ENCODE measurements around the gene PNO1. TPM values are rescaled to one million over a fixed set of nuclear protein-coding genes. Genes with fewer than 3 reads are reported as not detected.
"Not testable (repeated sequence)": the region's sequence is repeated elsewhere in the genome, so short reads cannot be mapped to it uniquely, and the experiment has no call there.

Gene PNO1
- total RNA-seq (2014; rRNA removed), result 31.7 and 35.3 TPM in 2 replicates
- 12.7 TPM for polyA plus RNA-seq (2012)

DNA sequence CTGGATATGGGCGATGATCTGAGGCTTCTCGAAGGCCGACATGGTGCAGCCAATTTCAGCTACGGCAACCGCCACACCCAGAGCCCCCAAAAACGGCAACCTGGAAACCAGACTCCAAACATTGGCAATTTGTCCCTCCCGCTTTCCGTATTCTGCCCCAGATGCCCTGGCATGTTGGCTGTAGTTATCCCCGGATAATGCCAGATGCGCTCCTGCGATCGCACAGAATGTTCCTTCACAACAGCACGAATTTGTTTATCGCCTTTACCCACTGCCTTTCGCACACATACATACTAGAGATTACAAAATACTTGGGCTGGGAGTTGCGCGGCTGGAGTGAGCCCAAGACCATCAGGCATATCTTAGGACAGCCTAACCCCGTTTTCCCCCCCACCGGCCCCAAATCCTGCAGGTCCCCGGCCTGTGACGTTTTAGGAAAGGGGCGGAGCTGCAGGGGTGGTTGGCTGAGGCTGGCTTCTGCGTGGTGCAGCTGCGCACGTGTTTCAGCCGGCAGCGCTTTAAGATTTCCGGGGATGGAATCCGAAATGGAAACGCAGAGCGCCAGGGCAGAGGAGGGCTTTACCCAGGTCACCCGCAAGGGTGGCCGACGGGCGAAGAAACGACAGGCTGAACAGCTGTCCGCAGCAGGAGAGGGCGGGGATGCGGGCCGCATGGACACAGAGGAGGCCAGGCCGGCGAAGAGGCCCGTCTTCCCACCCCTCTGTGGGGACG is at the start of gene PNO1:
TSS of gene PNO1 (plus strand) at position 487 of the 732 bp plus-strand sequence. CDS start at position 534, 47 bp downstream.
- peak; percentile 95 for DNase-seq (ENCODE audit: low read depth)

- DNase-seq (ENCODE audit: low read depth), result no peak
Observed at GRCh38 chr2:68108120-68108519, 49.6 kb upstream of the PNO1 start.

- DNase-seq (ENCODE audit: low read depth), result no peak
Observed at GRCh38 chr2:68110102-68110501, 47.6 kb upstream of the PNO1 start.

- no peak for DNase-seq (ENCODE audit: low read depth)
Observed at GRCh38 chr2:68115965-68116364, 41.7 kb upstream of the PNO1 start.

GRCh38 chr2:68117922-68118321 is 39.8 kb upstream of the PNO1 start:
- not testable (repeated sequence) for DNase-seq (ENCODE audit: low read depth)

DNA sequence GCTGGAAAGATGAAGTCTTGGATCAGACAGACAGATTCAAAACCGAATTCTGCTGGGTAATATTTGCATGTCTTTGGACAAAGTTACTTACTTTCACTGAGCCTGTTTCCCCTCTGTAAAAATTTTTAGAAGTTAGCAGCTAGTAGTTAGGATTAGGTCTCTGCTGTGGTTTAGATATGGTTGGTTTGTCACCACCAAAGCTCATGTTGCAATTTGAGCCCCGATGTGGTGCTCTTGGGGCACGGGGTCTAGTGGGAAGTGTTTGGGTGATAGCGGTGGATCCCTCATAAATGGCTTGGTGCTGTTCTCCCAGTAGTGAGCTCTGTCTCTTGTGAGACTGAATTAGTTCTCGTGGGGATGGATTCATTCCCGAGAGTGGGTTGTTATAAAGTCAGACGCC is 38.9 kb upstream of the PNO1 start:
- no peak for DNase-seq (ENCODE audit: low read depth)

GRCh38 chr2:68119504-68119903 is 38.2 kb upstream of the PNO1 start:
- no peak for DNase-seq (ENCODE audit: low read depth)

DNA sequence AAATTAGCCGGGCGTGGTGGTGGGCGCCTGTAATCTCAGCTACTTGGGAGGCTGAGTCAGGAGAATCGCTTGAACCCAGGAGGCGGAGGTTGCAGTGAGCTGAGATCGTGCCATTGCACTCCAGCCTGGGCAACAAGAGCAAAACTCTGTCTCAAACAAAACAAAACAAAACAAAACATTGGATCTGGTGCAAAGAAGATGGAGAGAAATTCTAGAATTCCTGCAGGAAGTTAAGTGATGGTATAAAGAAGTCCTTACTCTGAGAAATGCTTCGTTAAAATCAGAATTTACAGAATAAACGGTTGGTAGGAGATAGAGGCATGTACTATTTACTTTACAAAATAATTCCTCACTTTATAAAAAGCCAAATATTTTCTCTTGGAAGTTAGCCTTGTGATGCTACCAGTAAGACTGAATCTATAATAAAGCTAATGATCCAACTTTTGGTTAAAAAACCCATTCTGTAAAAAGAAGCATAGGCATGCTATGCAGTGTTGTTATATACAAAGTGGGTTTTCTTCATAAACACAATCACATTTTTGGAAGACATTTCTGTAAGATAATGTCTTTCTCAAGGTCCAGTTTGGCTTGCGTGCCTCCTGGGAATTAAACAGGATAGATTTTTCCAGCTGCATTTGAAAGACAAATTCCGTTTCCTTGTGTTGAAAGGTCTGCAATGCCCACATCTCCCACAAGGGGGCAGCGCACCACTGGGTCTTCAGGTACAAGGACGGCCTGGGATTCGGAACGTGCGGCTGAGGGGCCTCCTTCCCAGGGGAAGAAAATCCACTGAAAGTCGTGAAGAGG is 35.6 kb upstream of the PNO1 start:
- DNase-seq (ENCODE audit: low read depth), result peak; percentile 80

- DNase-seq (ENCODE audit: low read depth), result no peak
Observed at GRCh38 chr2:68122680-68122964, 35.1 kb upstream of the PNO1 start.

DNA sequence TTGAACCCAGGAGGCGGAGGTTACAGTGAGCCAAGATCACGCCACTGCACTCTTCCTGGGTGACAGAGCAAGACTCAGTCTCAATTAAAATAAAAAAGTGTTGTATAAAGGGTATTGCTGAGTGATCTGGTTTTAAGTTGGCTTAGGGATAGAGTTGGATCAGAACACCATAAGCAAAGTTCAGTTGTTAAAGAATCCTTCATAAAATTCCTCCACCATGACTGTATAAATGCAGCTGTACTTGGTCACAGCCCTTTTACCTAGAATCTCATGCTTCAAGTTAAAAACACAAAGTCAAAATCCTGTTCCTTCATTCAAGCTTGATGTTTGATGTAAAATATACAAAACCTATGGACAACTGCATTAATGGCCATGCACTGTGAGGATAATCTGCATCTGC is 33.4 kb upstream of the PNO1 start:
- no peak for DNase-seq (ENCODE audit: low read depth)

DNA sequence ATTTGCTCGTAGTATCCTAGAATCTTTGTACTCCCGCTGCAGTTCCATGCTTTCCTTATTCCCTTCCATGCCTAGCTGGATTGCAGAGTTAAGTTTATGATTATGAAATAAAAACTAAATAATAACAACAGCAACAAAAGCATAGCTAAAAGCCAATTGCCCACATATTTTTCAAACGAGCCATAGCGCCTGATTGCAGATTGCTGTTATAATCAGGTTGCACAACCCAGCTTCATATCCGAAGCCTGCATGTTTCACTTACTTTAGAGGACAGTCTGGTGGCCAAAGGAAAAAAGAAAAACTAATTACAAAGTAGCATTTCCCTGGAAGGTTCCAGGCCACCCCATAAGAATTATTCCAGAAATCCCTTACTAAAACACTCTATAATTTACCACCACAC is 31.9 kb upstream of the PNO1 start:
- no peak for DNase-seq (ENCODE audit: low read depth)

- no peak for DNase-seq (ENCODE audit: low read depth)
Observed at GRCh38 chr2:68126561-68126960, 31.1 kb upstream of the PNO1 start.

DNA sequence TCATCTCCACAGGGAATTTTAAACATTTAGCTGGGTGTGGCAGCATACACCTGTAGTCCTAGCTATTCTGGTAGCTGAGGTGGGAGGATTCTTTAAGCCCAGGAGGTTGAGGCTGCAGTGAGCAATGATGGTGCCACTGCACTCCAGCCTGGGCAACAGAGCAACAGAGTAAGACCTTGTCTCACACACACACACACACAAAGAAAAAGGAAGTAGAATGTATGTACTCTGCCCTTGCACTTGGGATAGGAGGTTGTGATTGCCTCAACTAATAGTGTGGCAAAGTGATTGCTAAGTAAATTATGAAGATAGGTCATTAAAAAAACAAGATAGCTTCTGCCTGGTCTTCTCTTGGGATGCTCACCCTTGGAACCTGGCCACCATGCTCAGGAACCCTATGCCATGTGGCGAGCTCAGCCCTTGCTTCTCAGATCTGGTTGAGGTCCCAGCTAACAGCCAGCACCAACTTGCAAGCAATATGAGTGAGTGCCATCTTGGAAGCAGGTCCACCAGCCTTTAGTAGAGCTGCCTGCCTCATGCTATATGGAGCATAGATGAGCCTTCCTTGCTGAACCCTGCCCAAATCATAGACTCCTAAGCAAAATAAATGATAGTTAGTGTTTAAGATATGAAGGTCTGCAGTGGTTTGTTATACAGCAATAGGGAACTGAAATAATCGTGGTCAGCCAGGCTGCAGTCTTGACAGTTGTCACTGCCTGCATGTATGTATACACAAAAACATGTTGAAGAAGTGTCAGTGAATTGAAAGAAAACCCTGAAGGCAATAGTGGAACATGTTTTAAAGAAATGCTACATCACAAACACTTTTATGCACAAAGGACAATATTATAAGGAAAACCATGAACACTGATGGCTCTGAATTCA is 30.1 kb upstream of the PNO1 start:
- DNase-seq (ENCODE audit: low read depth), result no peak

GRCh38 chr2:68134120-68134519 is 23.6 kb upstream of the PNO1 start:
- no peak for DNase-seq (ENCODE audit: low read depth)

DNA sequence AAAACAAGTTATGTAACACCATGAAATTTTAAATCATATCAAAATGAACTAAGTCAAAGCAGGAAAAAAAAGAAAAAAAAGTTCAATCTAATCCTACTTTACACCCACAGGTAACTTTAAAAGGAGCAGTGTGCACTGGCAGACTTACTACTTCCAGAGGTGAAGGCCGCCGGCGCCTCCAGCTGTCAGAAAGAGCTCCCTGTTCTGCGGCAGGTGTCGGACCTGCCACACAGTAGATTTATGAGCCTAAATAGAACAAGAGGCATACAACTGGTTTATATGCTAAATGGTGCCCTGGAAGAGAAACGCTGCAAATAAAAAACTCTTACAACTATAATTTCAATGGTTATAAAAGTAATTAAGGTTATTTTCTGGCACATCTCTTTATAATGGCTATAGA is 23.1 kb upstream of the PNO1 start:
- no peak for DNase-seq (ENCODE audit: low read depth)

DNA sequence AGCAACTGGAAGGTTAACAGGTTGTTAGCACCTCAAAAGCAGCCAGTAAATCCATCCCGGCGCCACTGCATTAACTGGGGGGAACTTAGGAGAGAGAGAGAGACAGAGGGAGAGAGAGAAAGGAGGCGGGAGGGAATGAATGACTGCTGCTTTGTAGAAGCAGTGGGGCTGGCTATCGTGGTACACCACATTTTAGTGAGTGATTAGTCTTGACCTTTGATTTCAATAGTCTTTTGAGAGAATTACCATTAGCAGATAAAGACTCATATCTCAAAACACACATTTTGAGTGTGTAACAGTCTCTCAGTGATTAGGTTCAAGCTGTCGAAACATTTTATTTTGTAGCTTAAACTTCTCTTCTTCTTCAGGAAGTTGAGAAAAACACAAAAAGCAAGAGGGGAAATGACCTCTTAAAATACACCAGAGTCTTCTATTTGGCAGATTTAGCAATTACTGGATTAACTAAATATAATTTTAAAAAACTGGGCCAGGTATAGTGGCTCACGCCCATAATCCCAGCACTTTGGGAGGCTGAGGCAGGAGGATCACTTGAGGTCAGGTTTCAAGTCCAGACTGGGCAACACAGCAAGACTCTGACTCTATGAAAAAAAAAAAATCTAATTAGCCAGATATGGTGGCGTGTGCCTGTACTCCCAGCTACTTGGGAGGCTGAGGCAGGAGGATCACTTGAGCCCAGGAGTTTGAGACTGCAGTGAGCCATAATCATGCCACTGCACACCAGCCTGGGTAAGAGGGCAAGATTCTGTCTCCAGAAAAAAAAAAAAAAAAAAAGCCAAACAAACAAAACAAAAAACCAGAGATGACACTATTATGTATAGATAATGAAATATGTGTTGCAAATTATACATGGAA is 22.0 kb upstream of the PNO1 start:
- DNase-seq (ENCODE audit: low read depth), result no peak

DNA sequence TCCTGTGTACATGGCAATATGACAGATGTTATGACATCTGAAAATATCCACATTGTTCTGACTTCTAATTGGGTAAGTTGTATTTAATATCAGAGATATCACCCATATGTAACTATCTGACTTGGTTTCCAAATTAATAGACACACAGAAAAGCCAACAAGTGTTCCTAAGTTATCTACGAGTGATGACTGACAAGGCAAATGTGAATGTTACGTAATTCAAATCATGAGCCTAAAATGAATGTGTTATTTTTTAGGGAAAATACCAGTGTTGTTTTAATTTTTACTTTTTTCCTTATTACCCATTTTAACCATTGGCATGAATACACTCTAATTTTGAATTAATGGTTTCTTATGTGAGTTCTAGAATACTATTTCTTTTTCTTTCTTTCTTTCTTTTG is 15.8 kb upstream of the PNO1 start:
- no peak for DNase-seq (ENCODE audit: low read depth)

GRCh38 chr2:68151037-68151436 is 6.7 kb upstream of the PNO1 start:
- DNase-seq (ENCODE audit: low read depth), result no peak

- no peak for DNase-seq (ENCODE audit: low read depth)
Observed at GRCh38 chr2:68152681-68153347, 4.9 kb upstream of the PNO1 start.

DNA sequence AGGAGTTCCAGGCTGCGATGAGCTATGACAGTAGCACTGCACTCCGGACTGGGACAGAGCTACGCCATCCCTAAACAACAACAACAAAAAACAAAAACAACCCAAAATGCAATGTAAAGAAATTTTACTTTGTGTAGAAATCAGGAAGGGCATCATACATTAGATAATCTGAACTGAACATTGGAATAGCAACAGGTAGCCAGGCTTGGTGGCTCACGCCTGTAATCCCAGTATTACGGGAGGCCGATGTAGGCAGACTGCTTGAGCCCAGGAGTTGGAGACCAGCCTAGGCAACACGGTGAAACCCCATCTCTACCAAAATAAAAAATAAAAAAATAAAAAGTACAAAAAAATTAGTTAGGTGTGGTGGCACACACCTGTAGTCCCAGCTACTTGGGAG is 2.1 kb upstream of the PNO1 start:
- DNase-seq (ENCODE audit: low read depth), result no peak

- DNase-seq (ENCODE audit: low read depth), result no peak
Observed at GRCh38 chr2:68156419-68156818, 1.3 kb upstream of the PNO1 start.
